GM21360 (cell line): ENCODE measurements around the gene POLR2A.
"Not testable (repeated sequence)": the region's sequence is repeated elsewhere in the genome, so short reads cannot be mapped to it uniquely, and the experiment has no call there.

Experiments
- ATAC-seq: cut with Tn5 transposase; IDR thresholded peaks from one replicate; pipeline ENCODE4 v1.9.1; 2021; ENCODE audit warnings: mild to moderate bottlenecking, moderate library complexity; ENCODE audit not compliant: unreplicated experiment

POLR2A gene

GRCh38 chr17:7460850-7461660 is 23.1 kb upstream of the POLR2A start:
- no peak for ATAC-seq

- ATAC-seq: no peak
Measured at GRCh38 chr17:7462474-7463371, 21.4 kb upstream of the POLR2A start.

DNA sequence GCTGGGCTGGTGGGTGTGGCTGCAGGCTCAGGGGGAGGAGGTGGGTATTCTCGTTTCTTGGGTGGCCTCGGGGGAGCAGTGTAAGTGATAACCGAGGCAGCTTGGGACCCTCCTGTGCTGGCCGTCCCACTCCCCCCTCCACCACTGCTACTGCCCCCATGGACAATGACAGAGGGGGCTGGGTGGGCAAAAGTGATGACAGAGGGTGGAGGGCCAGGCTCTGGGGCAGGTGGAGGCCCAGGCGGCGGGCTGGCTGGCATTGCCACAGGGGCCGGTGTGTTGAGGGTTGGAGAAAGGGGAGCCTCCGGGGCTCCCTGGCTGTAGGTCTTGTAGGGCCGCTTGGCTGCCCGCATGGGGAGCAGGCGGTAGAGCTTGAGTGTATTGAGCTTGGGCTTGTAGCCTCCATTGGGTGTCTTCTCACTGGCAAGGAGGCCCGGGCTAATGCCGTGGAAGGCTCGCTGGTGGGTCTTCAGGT is 20.8 kb upstream of the POLR2A start:
- ATAC-seq: no peak

GRCh38 chr17:7464081-7464480 is 20.1 kb upstream of the POLR2A start:
- ATAC-seq: no peak

DNA sequence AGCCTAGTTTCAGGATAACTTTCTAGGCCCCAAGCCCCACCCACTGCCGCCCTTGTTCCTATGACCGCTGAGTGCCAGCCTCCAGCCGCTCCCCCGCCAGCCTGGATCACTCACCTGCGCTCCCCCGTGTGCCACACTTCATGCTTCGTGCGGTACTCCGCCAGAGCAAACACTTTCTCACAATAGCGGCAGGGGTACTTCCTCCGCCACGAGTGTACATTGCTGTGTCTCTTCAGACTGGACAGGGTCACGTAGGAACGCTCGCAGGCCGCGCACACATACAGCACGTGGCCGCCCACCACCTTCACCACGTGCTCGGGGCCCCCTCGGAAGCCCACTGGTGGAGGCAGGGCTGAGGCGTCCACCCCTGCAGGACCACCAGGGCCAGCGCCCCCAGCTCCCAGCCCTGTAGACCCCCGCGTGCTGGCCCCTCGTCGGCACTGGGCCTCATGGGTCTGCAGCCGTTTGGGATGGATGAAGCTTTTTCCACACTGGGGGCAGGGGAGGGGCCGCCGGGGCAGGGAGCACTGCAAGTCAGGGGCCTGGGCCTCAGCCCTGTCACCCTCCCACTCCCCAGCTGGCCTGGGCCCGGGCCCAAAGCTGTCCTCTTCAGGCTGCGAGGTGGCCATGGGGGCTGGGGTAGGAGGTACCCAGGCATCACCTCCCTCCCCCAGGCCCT is 18.4 kb upstream of the POLR2A start:
- no peak for ATAC-seq

DNA sequence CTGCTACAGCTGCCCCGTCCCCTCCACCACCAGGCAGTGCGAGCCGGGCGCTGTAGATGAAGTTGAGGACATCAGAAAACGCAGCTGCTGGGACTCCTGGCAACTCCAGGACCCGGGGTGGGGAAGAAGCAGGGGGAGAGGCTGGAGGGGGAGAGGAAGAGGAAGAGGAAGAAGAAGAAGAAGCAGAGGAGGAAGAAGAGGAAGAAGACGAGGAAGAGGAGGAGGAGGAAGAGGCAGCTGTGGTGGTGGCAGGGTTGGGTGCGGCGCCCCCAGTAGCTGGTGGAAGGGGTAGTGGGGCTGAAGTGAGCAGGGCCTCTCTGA is 17.9 kb upstream of the POLR2A start:
- ATAC-seq: no peak

GRCh38 chr17:7466639-7467341 is 17.4 kb upstream of the POLR2A start:
- ATAC-seq: no peak

- no peak for ATAC-seq
Measured at GRCh38 chr17:7467498-7467897, 16.7 kb upstream of the POLR2A start.

- no peak for ATAC-seq
Measured at GRCh38 chr17:7468290-7468689, 15.9 kb upstream of the POLR2A start.

GRCh38 chr17:7468804-7469389 is 15.3 kb upstream of the POLR2A start:
- ATAC-seq: no peak

DNA sequence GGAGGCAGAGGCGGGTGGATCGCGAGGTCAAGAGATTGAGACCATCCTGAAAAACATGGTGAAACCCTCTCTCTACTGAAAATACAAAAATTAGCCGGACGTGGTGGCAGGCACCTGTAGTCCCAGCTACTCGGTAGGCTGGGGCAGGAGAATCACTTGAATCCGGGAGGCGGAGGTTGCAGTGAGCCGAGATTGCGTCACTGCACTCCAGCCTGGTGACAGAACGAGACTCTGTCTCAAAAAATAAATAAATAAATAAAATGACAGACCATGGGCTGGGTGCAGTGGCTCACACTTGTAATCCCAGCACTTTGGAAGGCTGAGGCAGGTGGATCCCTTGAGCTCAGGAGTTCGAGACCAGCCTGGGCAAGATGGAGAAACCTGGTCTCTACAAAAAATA is 14.3 kb upstream of the POLR2A start:
- not testable (repeated sequence) for ATAC-seq

DNA sequence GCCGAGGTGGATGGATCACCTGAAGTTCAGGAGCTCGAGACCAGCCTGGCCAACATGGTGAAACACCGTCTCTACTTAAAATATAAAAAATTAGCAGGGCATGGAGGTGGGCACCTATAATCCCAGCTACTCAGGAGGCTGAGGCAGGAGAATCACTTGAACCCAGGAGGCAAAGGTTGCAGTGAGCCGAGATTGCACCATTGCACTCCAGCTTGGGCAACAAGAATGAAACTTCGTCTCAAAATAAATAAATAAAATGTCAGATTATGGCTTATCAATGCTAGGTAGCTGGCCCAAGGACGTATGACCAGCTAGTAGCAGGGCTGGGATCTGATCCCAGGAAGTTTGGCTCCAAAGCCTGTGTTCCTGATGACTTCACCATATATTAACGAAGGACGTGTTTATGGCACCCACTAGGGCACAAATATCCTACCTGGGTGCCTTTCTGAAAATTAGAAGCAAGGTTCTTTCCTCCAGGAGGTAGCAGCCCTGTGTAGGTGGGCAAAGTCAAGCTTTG is 13.7 kb upstream of the POLR2A start:
- not testable (repeated sequence) for ATAC-seq

DNA sequence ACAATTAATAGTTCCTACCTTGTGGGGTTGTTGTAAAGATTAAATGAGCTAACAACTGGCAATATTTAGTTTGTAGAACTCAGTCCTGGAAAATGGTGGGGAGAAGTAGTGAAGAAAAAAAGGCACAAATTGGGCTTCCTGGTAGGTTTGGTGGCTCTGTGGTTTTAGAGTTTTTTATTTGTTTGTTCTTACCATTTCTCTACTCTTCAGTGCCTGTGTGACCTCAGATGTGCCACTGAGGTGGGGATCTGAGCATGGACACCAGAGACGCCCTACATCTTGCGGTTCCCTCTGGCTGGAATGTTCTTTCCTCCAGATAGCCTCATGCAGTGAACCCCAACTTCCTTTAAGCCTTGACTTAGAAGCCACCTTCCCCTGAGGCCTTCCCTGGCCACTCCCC is 12.4 kb upstream of the POLR2A start:
- no peak for ATAC-seq

DNA sequence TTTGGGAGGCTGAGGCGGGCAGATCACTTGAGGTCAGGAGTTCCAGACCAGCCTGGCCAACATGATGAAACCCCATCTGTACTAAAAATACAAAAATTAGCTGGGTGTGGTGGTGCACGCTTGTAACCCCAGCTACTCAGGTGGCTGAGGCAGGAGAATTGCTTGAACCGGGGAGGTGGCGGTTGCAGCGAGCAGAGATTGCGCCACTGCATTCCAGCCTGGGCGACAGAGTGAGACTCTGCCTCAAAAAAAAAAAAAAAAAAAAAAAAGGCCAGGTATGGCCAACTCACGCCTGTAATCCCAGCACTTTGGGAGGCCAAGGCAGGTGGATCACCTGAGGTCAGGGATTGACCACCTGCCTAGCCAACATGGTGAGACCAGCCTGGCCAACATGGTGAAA is 9.4 kb upstream of the POLR2A start:
- not testable (repeated sequence) for ATAC-seq

DNA sequence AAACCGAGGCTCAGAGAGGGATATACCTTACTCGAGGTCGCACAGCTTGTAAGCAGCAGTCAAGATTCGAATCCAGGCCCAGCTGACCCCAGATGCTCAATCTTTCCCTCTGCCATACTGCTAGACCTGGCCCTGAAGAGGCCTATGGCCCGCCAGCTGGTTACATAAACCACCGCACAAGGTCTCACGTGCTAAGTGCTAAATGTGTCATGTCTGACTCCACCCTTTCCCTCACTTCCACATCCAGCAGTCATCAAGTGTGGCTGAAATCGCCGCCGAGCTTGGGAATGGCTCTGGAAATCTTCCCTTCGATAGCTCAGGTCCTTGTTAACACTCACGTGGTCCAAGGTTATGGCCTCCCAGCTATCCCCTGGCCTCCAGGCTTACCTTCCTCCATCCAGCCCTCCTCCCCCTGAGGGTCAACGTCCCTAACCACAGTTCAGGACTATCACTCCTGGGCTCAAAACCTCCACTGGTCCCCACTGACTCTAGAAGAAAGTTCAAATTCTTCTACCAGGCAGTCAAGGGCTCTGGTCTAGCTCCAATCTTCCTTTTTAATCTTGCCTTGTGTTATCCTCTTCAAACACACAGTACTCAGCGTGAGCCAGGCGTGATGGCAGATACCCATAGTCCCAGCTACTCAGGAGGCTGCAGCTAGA is 8.3 kb upstream of the POLR2A start:
- no peak for ATAC-seq

DNA sequence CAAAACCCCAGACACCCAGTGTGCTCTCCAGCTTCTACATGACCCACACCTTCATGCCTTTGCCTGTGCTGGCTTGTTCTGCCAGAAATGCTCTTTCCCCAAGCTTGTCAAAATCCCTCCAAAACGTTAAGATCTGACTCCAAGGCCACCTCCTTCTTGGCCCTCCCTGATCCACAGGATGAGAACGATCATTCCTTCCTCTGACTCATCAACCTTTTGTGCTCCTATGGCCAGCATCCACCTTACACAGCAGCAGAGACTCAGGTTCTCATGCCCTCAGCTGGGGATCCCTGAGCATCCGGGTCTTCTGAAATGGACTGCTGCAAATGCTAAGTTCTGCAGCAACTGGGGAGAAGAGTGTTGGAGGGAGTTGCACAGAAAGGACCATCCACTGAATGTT is 7.7 kb upstream of the POLR2A start:
- ATAC-seq: no peak

DNA sequence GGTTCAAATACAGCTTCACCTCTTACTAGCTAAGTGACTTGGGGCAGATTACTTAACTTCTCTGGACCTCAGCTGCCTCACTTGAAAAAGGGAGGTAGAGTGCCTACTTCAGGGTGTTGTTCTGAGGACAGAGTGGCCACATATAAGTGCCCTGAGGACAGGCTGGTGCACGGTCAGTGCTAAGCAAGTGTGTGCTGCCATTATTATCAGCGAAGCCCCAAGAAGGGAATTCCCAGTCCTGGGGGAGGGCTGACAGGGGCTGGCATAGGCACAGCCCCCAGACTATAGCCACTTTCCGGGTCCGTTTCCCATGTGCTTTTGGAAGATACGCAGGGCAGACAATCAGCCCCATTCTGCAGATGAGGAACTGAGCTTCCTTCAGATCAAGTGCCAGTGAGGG is 7.2 kb upstream of the POLR2A start:
- ATAC-seq: no peak

GRCh38 chr17:7477392-7478275 is 6.5 kb upstream of the POLR2A start:
- no peak for ATAC-seq
